PFSK-1 (cell line): ENCODE data around the gene PDGFC.

ENCODE experiments used
- POLR2AphosphoS5 ChIP-seq: IDR thresholded peaks from 2 replicates; pipeline ENCODE4 v1.6.1; 2012; ENCODE audit warnings: low read depth, mild to moderate bottlenecking, control low read depth, low read length, moderate library complexity
- TAF1 ChIP-seq: IDR thresholded peaks from 2 replicates; pipeline ENCODE4 v1.6.1; 2012; ENCODE audit warnings: low read length, control low read depth, borderline replicate concordance; ENCODE audit not compliant: insufficient read depth
- TF ChIP-seq, protein P1 (sequence below), 2 experiments: IDR thresholded peaks; 2 replicates each; pipeline versions ENCODE4 v1.6.1 to v1.8.0; 2011 to 2012; ENCODE audit warnings: low read depth in 2 of 2, low read length in 2 of 2, control low read depth in 1 of 2, inconsistent platforms in 1 of 2, mild to moderate bottlenecking in 1 of 2, moderate library complexity in 1 of 2; ENCODE audit not compliant: insufficient read depth in 1 of 2

- TF ChIP-seq TAF1 (no peak), POLR2AphosphoS5 (no peak)
- TF ChIP-seq, protein P1, sequence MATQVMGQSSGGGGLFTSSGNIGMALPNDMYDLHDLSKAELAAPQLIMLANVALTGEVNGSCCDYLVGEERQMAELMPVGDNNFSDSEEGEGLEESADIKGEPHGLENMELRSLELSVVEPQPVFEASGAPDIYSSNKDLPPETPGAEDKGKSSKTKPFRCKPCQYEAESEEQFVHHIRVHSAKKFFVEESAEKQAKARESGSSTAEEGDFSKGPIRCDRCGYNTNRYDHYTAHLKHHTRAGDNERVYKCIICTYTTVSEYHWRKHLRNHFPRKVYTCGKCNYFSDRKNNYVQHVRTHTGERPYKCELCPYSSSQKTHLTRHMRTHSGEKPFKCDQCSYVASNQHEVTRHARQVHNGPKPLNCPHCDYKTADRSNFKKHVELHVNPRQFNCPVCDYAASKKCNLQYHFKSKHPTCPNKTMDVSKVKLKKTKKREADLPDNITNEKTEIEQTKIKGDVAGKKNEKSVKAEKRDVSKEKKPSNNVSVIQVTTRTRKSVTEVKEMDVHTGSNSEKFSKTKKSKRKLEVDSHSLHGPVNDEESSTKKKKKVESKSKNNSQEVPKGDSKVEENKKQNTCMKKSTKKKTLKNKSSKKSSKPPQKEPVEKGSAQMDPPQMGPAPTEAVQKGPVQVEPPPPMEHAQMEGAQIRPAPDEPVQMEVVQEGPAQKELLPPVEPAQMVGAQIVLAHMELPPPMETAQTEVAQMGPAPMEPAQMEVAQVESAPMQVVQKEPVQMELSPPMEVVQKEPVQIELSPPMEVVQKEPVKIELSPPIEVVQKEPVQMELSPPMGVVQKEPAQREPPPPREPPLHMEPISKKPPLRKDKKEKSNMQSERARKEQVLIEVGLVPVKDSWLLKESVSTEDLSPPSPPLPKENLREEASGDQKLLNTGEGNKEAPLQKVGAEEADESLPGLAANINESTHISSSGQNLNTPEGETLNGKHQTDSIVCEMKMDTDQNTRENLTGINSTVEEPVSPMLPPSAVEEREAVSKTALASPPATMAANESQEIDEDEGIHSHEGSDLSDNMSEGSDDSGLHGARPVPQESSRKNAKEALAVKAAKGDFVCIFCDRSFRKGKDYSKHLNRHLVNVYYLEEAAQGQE (IDR thresholded peaks at IDR 0.05; ENCODE audit: insufficient read depth in 1 of 2, low read depth in 2 of 2, low read length in 2 of 2) = no peak
Measured at GRCh38 chr4:156948738-156949137, 22.9 kb downstream of the PDGFC start.
